Calu3 (cell line): ENCODE measurements around the gene MBTD1. TPM values are rescaled to one million over a fixed set of nuclear protein-coding genes. Genes with fewer than 3 reads are reported as not detected.
A peak's percentile ranks its signal among the peaks of the same experiment; 100 is the strongest.

Experiments used
- BruUV-seq: library from RNA; stranded (reverse); fragments of 400-500 nt; replicated peaks from 2 replicates; lab custom pipeline; 2021; lab: Mats Ljungman, UMichigan
- CTCF ChIA-PET: fragments of 300-600 bp; sonication (Branson Sonifier 250); formaldehyde crosslinking; loops from one replicate; lab custom pipeline; 2022; ENCODE audit warnings: antibody characterized with exemption; lab: Charles Lee
- DNase-seq: peaks from one replicate; pipeline ENCODE4 v3.0.0; 2022
- H3K27ac Mint-ChIP-seq: one replicate; pipeline ENCODE4 v1.8.0; 2022; ENCODE audit warnings: mixed read lengths; ENCODE audit not compliant: unreplicated experiment
- H3K27me3 Mint-ChIP-seq: one replicate; pipeline ENCODE4 v1.8.0; 2022; ENCODE audit warnings: mixed read lengths; ENCODE audit not compliant: unreplicated experiment
- H3K36me3 Mint-ChIP-seq: one replicate; pipeline ENCODE4 v1.8.0; 2022; ENCODE audit warnings: mild to moderate bottlenecking, moderate library complexity, mixed read lengths; ENCODE audit not compliant: insufficient read depth, unreplicated experiment
- H3K4me1 Mint-ChIP-seq: one replicate; pipeline ENCODE4 v1.8.0; 2022; ENCODE audit warnings: mild to moderate bottlenecking, low read depth, mixed read lengths; ENCODE audit not compliant: unreplicated experiment
- H3K4me3 Mint-ChIP-seq: one replicate; pipeline ENCODE4 v1.8.0; 2022; ENCODE audit warnings: mild to moderate bottlenecking, low read depth, moderate library complexity, mixed read lengths; ENCODE audit not compliant: unreplicated experiment
- H3K9me3 Mint-ChIP-seq: one replicate; pipeline ENCODE4 v1.8.0; 2022; ENCODE audit warnings: low read depth, mixed read lengths; ENCODE audit not compliant: unreplicated experiment
- CTCF ChIP-seq: fragments of 200-600 bp; IDR thresholded peaks from one replicate; pipeline ENCODE4 v1.8.0; 2022; ENCODE audit warnings: antibody characterized with exemption; ENCODE audit not compliant: unreplicated experiment
- intact Hi-C: fragments of 100-400 bp; cut with micrococcal nuclease; formaldehyde crosslinking; loops from one replicate; pipeline ENCODE4 v1.10.0; 2022; ENCODE audit not compliant: unreplicated experiment
- total RNA-seq: library from RNA; stranded (reverse); gene quantifications from 2 replicates; pipeline ENCODE4 v1.2.3, GENCODE V29; 2022

MBTD1 gene
- total RNA-seq, 1 experiment from 2014 or later = 38.4 TPM

DNA sequence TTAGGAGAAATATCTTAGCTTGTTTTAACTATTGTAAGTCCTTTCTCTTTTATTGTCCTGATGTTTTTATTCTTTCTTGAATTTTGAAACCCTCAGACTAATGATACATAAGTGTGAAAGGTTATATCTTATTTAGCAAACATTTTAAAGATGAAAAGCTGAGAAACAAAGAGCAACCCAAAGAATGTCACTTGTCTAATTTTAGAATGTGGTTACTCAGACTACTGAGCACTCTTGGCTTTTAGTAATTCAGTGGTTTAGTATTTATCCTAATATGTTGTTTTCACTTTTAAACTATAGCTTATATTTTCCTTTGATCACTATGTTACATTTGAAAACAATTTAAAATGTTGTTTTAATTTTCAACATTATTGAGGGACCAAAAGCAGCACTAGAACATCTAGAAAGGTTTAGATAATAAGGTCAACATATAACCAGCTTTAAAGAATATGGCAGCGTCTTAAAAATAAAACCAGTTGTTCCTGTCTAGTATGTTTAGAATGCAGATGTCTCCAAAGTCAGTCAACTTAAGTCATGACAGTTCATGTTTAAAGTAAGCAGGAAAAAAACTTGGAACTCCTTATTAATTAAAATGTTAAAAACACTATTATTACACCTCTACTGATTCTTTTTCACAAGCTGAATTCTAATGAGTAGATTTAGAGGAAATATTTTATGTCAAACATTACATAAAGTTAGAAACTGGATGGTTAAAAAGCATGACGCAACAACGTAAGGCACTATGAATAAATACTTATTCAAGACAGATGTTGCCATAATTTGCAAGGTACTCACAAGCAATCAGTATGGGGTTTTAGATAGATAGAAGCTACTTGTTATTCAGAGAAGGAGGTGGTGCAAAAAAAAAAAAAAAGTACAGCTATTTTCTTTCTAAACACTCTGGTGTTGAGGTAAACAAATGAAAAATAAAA is 2.4 kb downstream of the MBTD1 start:
- CTCF ChIA-PET = no interaction called here
- Mint-ChIP-seq H3K27ac (peak overlapping the region; percentile 98), H3K36me3 (peaks cover 68% of the 10 kb centered on the region), H3K9me3 (no peaks in the 10 kb centered on the region), H3K4me3 (peak overlapping the region; percentile 87), H3K4me1 (peaks cover 62% of the 10 kb centered on the region), H3K27me3 (no peaks in the 10 kb centered on the region)
- TF ChIP-seq CTCF = no peak
- DNase-seq = no peak
- no TSS peak for BruUV-seq
- intact Hi-C loops = loop anchor here (2.0 to 5.0 kb wide), 2 partner anchors 25 to 80 kb away; no protein-coding TSS in a partner anchor

DNA sequence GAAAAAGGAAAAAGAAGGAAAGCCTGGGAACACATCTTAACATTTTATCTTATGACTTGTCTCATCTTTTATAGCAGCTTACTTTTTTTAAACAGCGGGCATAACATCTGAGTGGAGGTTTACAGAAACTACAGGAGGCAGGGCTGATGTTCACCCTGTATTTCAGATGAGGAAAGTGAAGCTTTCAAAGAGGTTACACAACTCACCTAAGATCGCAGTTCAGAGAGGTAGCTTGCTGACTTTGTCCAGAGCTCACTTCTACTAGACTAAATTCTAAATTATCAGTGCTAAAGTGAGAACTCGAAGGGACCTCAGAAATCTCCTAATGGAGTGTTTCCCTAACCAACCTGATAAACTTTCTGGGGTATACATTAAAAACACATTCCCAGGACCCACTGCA is 3.7 kb downstream of the MBTD1 start:
- peak overlapping the region; percentile 66 for H3K4me3 Mint-ChIP-seq
- H3K9me3 Mint-ChIP-seq = no peaks in the 10 kb centered on the region
- peak overlapping the region; percentile 74 for H3K27ac Mint-ChIP-seq
- CTCF ChIA-PET = interaction anchor here (0.5 to 1.1 kb wide), 6 partner anchors 9 to 257 kb away, joined by 3 to 8 read pairs (median 5); no protein-coding TSS in a partner anchor
- peaks cover 64% of the 10 kb centered on the region for H3K36me3 Mint-ChIP-seq
- no TSS peak for BruUV-seq
- no peaks in the 10 kb centered on the region for H3K27me3 Mint-ChIP-seq
- no peak for TF ChIP-seq CTCF
- H3K4me1 Mint-ChIP-seq = peaks cover 55% of the 10 kb centered on the region
- intact Hi-C loops = loop anchor here (2.0 to 5.0 kb wide), 2 partner anchors 23 to 79 kb away; no protein-coding TSS in a partner anchor
- DNase-seq = no peak

DNA sequence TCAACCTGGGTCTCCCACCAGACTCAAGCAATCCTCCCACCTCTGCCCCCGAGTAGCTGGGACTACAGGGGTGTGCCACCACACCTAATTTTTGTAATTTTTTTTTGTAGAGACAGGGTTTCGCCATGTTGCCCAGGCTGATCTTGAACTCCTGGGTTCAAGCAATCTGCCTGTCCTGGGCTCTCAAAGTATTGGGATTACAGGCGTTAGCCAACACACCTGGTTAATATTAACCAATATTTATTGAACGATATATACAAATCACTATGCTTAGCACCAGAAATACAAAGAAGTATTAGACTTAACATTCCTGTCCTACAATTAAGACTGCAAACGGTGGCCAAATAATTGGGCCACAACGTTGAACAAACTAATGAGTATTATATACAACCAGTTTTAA is 4.2 kb downstream of the MBTD1 start:
- peaks cover 57% of the 10 kb centered on the region for H3K4me1 Mint-ChIP-seq
- intact Hi-C loops = loop anchor here (2.0 to 5.0 kb wide), 2 partner anchors 23 to 78 kb away; no protein-coding TSS in a partner anchor
- no peak for DNase-seq
- no peak for TF ChIP-seq CTCF
- no TSS peak for BruUV-seq
- H3K27me3 Mint-ChIP-seq = no peaks in the 10 kb centered on the region
- H3K4me3 Mint-ChIP-seq = peak overlapping the region; percentile 66
- CTCF ChIA-PET = interaction anchor here (0.5 to 1.1 kb wide), 9 partner anchors 8 to 256 kb away, joined by 3 to 8 read pairs (median 4); no protein-coding TSS in a partner anchor
- peaks cover 64% of the 10 kb centered on the region for H3K36me3 Mint-ChIP-seq
- H3K27ac Mint-ChIP-seq = peak overlapping the region; percentile 74
- H3K9me3 Mint-ChIP-seq = no peaks in the 10 kb centered on the region

DNA sequence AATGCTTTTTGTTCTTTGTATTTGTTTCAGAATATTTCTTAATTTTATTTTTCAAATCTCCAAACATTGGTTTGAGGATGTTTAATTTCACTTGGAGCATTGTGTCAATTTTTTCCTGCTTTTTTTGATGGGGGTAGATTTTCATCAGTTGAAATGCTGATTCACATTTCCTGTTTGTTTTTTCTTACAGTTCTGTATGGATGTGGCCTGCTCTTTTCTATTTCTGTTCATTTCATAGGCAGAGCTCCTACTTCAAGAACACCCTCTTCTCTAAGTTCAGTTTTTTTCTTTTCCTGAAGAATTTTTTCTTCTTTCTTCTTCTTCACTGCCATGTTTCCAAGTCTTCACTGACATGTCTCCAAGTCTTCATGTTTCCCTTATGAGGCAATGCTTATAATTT is 8.8 kb downstream of the MBTD1 start:
- peaks cover 34% of the 10 kb centered on the region for H3K36me3 Mint-ChIP-seq
- no peak for TF ChIP-seq CTCF
- intact Hi-C loops = no loop called here
- no TSS peak for BruUV-seq
- no peak for DNase-seq
- CTCF ChIA-PET = no interaction called here
- H3K27me3 Mint-ChIP-seq = no peaks in the 10 kb centered on the region
- H3K27ac Mint-ChIP-seq = no peak overlapping the region
- no peak overlapping the region for H3K4me3 Mint-ChIP-seq
- H3K4me1 Mint-ChIP-seq = peaks cover 40% of the 10 kb centered on the region
- no peaks in the 10 kb centered on the region for H3K9me3 Mint-ChIP-seq
